ENCODE data around the gene PLXNA3.

The PLXNA3 gene

DNA sequence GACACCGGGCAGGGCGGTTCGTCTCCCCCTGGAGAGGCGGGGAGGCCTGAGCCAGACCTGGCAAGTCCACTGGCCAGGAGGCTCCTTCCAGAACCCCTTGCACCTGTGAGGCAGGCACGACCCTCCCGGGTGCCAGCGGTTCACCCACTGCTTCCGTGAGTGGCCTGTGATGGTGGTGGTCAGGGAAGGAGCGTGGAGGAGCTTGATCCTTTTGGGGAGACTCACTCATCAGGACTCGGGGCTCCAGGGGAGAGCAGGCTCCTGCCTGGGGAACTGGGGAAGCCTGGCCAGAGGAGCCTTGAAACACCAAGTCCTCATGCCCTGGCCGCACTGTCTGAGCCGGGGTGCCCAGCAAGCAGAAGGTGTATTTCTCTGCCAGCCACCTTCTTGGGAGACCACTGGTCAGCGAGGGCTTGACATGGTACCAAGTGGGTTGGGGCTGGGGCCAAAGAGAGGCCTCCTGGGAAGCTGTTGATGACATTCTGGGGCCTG lies 13.3 kb upstream of the PLXNA3 start:
- TF ChIP-seq, protein P1, sequence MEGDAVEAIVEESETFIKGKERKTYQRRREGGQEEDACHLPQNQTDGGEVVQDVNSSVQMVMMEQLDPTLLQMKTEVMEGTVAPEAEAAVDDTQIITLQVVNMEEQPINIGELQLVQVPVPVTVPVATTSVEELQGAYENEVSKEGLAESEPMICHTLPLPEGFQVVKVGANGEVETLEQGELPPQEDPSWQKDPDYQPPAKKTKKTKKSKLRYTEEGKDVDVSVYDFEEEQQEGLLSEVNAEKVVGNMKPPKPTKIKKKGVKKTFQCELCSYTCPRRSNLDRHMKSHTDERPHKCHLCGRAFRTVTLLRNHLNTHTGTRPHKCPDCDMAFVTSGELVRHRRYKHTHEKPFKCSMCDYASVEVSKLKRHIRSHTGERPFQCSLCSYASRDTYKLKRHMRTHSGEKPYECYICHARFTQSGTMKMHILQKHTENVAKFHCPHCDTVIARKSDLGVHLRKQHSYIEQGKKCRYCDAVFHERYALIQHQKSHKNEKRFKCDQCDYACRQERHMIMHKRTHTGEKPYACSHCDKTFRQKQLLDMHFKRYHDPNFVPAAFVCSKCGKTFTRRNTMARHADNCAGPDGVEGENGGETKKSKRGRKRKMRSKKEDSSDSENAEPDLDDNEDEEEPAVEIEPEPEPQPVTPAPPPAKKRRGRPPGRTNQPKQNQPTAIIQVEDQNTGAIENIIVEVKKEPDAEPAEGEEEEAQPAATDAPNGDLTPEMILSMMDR (IDR thresholded peaks at IDR 0.05; ENCODE audit: low read depth, low read length), result no peak
- DNase-seq (ENCODE audit: low read depth in 2 of 2), result no peak
- H3K4me3 ChIP-seq (replicated peaks in 1 of 2; ENCODE audit: low read depth in 2 of 2, low read length in 2 of 2), result peak overlapping the region; percentile 67

DNA sequence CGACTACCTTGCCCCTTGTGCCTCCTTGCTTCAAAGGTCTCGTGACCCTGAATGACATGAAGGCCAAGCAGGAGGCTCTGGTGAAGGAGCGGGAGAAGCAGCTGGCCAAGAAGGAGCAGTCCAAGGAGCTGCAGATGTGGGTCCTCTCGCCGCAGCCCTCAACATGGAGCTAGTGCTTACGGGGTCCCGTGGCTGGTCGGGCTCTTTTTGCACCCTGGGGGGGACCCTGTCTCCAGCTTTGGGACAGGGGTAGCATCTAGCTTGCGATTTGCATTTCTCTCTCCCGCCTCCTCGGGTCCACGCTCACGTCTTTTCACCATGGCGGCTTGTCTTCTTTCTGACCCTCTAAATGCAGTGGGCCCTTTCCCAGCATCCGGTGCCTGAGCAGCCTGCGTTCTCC lies 12.3 kb upstream of the PLXNA3 start:
- TF ChIP-seq, protein P1 (IDR thresholded peaks at IDR 0.05; ENCODE audit: low read depth, low read length), result no peak
- DNase-seq (ENCODE audit: low read depth in 2 of 2), result no peak
- H3K4me3 ChIP-seq (replicated peaks in 1 of 2; ENCODE audit: low read depth in 2 of 2, low read length in 2 of 2), result no peak overlapping the region

DNA sequence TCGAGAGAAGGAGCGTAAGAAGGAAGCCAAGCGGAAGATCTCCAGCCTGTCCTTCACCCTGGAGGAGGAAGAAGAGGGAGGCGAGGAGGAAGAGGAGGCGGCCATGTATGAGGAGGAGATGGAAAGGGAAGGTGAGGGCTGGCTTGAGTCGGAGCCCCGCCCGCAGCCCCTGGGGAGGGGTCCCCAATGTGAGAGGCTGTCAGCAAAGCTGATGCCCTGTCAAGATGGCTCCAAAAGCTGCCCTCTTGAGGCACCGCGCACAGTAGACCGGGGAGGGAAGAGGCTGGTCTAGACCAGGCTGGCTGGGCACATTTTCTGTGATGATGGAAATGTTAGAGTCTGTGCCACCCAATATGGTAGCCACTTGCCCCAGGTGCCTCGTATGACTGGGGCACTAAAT lies 11.7 kb upstream of the PLXNA3 start:
- DNase-seq (ENCODE audit: low read depth in 2 of 2), result no peak
- TF ChIP-seq, protein P1 (IDR thresholded peaks at IDR 0.05; ENCODE audit: low read depth, low read length), result no peak
- H3K4me3 ChIP-seq (replicated peaks in 1 of 2; ENCODE audit: low read depth in 2 of 2, low read length in 2 of 2), result no peak overlapping the region

DNA sequence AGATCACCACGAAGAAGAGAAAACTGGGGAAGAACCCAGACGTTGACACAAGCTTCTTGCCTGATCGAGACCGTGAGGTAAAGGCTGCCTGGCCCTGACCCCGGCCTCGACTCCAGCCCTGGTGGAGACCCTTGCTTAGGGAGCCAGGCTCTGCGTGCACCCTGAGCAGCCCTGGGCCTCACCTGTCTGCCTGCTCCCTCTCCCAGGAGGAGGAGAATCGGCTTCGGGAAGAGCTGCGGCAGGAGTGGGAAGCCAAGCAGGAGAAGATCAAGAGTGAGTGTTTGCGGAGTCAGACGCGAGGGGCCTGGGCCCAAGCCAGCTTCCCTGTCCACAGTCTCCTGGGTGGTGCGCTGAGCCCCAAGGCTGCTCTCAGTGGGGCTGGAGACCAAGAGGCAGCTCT lies 9.6 kb upstream of the PLXNA3 start:
- H3K4me3 ChIP-seq (replicated peaks in 1 of 2; ENCODE audit: low read depth in 2 of 2, low read length in 2 of 2), result no peak overlapping the region
- no peak for DNase-seq (ENCODE audit: low read depth in 2 of 2)
- TF ChIP-seq, protein P1 (IDR thresholded peaks at IDR 0.05; ENCODE audit: low read depth, low read length), result no peak

DNA sequence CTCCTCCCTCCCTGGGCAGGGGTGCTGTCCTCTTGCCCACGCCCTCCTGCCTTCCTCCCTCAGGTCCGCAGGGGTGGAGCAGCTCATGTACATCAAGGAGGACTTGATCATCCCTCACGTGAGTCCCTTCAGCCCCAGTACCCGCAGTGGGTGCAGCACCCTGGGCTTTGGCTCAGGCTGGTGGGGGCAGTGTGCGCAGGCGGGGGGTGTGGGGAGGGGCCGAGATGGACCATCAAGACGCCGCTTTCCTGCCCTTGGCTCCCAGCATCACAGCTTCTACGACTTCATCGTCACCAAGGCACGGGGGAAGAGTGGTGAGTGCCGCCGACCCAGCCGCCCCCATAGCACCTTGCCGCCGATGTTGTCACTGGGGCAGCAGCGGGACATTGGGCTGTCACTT lies 8.5 kb upstream of the PLXNA3 start:
- DNase-seq (ENCODE audit: low read depth in 2 of 2), result no peak
- H3K4me3 ChIP-seq (replicated peaks in 1 of 2; ENCODE audit: low read depth in 2 of 2, low read length in 2 of 2), result no peak overlapping the region
- TF ChIP-seq, protein P1 (IDR thresholded peaks at IDR 0.05; ENCODE audit: low read depth, low read length), result no peak

DNA sequence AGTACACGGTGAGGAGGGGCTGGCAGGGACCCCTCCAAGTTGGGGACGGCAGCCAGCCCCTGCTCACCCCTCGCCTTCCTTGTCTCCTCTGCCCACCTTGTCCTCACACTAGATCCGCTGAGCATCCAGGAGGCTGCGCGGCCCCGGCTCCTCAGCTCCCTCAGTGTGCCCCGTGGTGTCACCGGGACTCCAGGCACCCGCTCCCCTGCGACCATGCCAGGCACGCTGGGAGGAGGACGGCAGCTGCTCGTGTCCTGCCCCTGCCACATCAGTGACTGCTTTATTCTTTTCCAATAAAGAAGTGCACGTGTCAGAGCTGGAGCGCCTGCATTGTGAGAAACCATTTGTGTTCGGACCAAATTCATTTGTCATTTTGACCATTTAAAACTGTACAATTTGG lies 7.8 kb upstream of the PLXNA3 start:
- no peak for DNase-seq (ENCODE audit: low read depth in 2 of 2)
- TF ChIP-seq, protein P1 (IDR thresholded peaks at IDR 0.05; ENCODE audit: low read depth, low read length), result no peak
- H3K4me3 ChIP-seq (replicated peaks in 1 of 2; ENCODE audit: low read depth in 2 of 2, low read length in 2 of 2), result no peak overlapping the region

DNA sequence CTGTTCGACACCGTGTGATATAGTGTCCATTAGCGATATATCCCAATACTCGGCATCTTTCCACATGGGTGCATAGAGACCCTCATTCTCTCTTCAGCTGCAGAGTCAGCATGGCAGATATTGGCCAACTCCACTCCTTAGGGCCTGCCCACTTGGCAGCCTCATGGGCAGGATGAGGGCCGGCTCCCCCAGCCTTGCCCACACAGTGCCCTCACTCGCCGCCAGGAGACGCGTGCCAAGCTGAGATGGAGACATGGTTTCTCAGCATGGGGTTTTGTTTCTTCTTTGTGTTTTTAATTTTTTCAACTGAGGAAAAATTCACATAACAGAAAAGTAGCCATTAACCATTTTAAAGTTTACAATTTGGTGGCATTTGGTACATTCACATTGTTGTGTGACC lies 5.3 kb upstream of the PLXNA3 start:
- no peak for DNase-seq (ENCODE audit: low read depth in 2 of 2)
- H3K4me3 ChIP-seq (replicated peaks in 1 of 2; ENCODE audit: low read depth in 2 of 2, low read length in 2 of 2), result no peak overlapping the region
- TF ChIP-seq, protein P1 (IDR thresholded peaks at IDR 0.05; ENCODE audit: low read depth, low read length), result no peak

All from cardiac fibroblast (primary cell).